ENCODE results near the gene LGR5.
A peak's percentile ranks its signal among the peaks of the same experiment; 100 is the strongest.
"Not testable (repeated sequence)": the region's sequence is repeated elsewhere in the genome, so short reads cannot be mapped to it uniquely, and the experiment has no call there.

Gene LGR5

GRCh38 chr12:71552728-71553501 is 113.3 kb downstream of the LGR5 start:
- DNase-seq (ENCODE audit: low read depth), result no peak

GRCh38 chr12:71555191-71555590 is 115.6 kb downstream of the LGR5 start:
- no peak for DNase-seq (ENCODE audit: low read depth)

GRCh38 chr12:71555789-71556188 is 116.2 kb downstream of the LGR5 start:
- DNase-seq (ENCODE audit: low read depth), result not testable (repeated sequence)

GRCh38 chr12:71556448-71556847 is 116.8 kb downstream of the LGR5 start:
- DNase-seq (ENCODE audit: low read depth), result no peak

GRCh38 chr12:71556875-71557274 is 117.3 kb downstream of the LGR5 start:
- peak; percentile 49 for DNase-seq (ENCODE audit: low read depth)

- no peak for DNase-seq (ENCODE audit: low read depth)
These were observed 118.8 kb downstream of the LGR5 start for GRCh38 chr12:71558445-71558844.

GRCh38 chr12:71562676-71563595 is 123.3 kb downstream of the LGR5 start:
- DNase-seq (ENCODE audit: low read depth), result no peak

- DNase-seq (ENCODE audit: low read depth), result no peak
These were observed 125.9 kb downstream of the LGR5 start for GRCh38 chr12:71565535-71565934.

- DNase-seq (ENCODE audit: low read depth), result no peak
These were observed 127.1 kb downstream of the LGR5 start for GRCh38 chr12:71566655-71567054.

- no peak for DNase-seq (ENCODE audit: low read depth)
These were observed 127.9 kb downstream of the LGR5 start for GRCh38 chr12:71567537-71567936.

GRCh38 chr12:71569885-71570284 is 130.3 kb downstream of the LGR5 start:
- DNase-seq (ENCODE audit: low read depth), result not testable (repeated sequence)

GRCh38 chr12:71576496-71576895 is 136.9 kb downstream of the LGR5 start:
- DNase-seq (ENCODE audit: low read depth), result no peak

- no peak for DNase-seq (ENCODE audit: low read depth)
These were observed 139.2 kb downstream of the LGR5 start for GRCh38 chr12:71578694-71579258.

GRCh38 chr12:71581206-71581605 is 141.6 kb downstream of the LGR5 start:
- DNase-seq (ENCODE audit: low read depth), result no peak

GRCh38 chr12:71582925-71583324 is 143.3 kb downstream of the LGR5 start:
- DNase-seq (ENCODE audit: low read depth), result no peak

- no peak for DNase-seq (ENCODE audit: low read depth)
These were observed 144.8 kb downstream of the LGR5 start for GRCh38 chr12:71584356-71584755.

GRCh38 chr12:71585218-71585617 is 145.6 kb downstream of the LGR5 start:
- no peak for DNase-seq (ENCODE audit: low read depth)

- DNase-seq (ENCODE audit: low read depth), result no peak
These were observed 147.4 kb downstream of the LGR5 start for GRCh38 chr12:71587012-71587411.

- no peak for DNase-seq (ENCODE audit: low read depth)
These were observed 149.9 kb downstream of the LGR5 start for GRCh38 chr12:71589478-71589881.

GRCh38 chr12:71591601-71592000 is 152.0 kb downstream of the LGR5 start:
- DNase-seq (ENCODE audit: low read depth), result no peak

- no peak for DNase-seq (ENCODE audit: low read depth)
These were observed 153.2 kb downstream of the LGR5 start for GRCh38 chr12:71592841-71593240.

GRCh38 chr12:71594214-71594948 is 154.8 kb downstream of the LGR5 start:
- DNase-seq (ENCODE audit: low read depth), result no peak

Data from fibroblast of the conjunctiva (primary cell).